ENCODE results near the gene AVL9. TPM values are rescaled to one million over a fixed set of nuclear protein-coding genes. Genes with fewer than 3 reads are reported as not detected.

AVL9 gene
- total and polyA plus RNA-seq, 2 donors (not counting 1 experiment from before 2014, with no cell fraction given) = 16.7 to 52.4 TPM

DNA sequence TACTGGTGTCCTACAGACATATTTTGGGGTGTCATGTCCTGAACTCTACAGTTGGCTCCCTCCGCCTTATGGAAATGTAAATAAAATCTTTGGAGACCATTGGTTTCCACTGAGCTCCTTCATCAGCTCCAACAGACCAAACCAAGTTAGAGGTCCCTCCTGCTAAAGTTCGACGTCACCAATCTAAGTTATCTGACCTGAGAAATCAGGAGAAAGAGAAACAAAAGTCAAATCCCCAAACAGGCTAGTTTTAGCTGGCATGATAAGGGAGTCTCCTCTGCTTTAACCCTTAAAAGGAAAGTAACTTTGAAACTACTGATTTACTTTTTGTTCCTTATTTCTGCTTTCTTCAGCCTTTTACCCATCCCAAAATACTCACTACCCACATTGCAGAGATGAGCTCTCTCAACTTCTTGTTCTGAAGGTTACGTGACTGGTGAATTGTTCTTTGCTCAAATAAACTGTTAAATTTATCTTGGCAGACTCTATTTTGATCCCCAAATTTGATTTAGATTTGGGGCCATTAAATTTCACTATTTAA lies 39.9 kb downstream of the AVL9 start:
- Histone ChIP-seq H3K27me3 (ENCODE audit: control insufficient read depth, insufficient read depth, low read length) (no peaks in the 10 kb centered on the region), H4K20me1 (ENCODE audit: control insufficient read depth, extremely low read depth, insufficient read depth, low read length) (no peaks in the 10 kb centered on the region), H2AFZ (ENCODE audit: low read length) (no peak overlapping the region), H3K27ac (ENCODE audit: insufficient read depth, low read length) (no peak overlapping the region), H3K9ac (ENCODE audit: insufficient read depth, low read length) (no peak overlapping the region), H3K4me2 (ENCODE audit: extremely low read depth, insufficient read depth, low read length) (no peak overlapping the region), H3K79me2 (ENCODE audit: control insufficient read depth, insufficient read depth, low read length) (peaks cover 20% of the 10 kb centered on the region), H3K9me3 (ENCODE audit: control insufficient read depth, insufficient read depth, low read depth, low read length) (no peaks in the 10 kb centered on the region), H3K36me3 (ENCODE audit: control insufficient read depth, insufficient read depth, low read length) (no peaks in the 10 kb centered on the region), H3K4me3 (replicated peaks in 1 of 4; ENCODE audit: control extremely low read depth in 1 of 4, insufficient read depth in 1 of 4, low read depth in 3 of 4, low read length in 4 of 4) (no peak overlapping the region), H3K4me1 (ENCODE audit: control insufficient read depth, extremely low read depth, insufficient read depth, low read length) (peaks cover 4% of the 10 kb centered on the region)
- TF ChIP-seq EZH2 (IDR thresholded peaks at IDR 0.05; ENCODE audit: low read length, missing control alignments) = no peak
- TF ChIP-seq, protein P1, sequence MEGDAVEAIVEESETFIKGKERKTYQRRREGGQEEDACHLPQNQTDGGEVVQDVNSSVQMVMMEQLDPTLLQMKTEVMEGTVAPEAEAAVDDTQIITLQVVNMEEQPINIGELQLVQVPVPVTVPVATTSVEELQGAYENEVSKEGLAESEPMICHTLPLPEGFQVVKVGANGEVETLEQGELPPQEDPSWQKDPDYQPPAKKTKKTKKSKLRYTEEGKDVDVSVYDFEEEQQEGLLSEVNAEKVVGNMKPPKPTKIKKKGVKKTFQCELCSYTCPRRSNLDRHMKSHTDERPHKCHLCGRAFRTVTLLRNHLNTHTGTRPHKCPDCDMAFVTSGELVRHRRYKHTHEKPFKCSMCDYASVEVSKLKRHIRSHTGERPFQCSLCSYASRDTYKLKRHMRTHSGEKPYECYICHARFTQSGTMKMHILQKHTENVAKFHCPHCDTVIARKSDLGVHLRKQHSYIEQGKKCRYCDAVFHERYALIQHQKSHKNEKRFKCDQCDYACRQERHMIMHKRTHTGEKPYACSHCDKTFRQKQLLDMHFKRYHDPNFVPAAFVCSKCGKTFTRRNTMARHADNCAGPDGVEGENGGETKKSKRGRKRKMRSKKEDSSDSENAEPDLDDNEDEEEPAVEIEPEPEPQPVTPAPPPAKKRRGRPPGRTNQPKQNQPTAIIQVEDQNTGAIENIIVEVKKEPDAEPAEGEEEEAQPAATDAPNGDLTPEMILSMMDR (conservative IDR thresholded peaks at IDR 0.05 in 1 of 2, IDR thresholded peaks at IDR 0.05 in 1 of 2; ENCODE audit: low read depth in 1 of 2, low read length in 2 of 2) = no peak
- no peak for DNase-seq (ENCODE audit: low read depth in 2 of 2)

GRCh38 chr7:32536016-32536415 lies 40.7 kb downstream of the AVL9 start:
- H3K36me3 ChIP-seq (ENCODE audit: control insufficient read depth, insufficient read depth, low read length) = no peaks in the 10 kb centered on the region
- no peak overlapping the region for H3K4me3 ChIP-seq (replicated peaks in 1 of 4; ENCODE audit: control extremely low read depth in 1 of 4, insufficient read depth in 1 of 4, low read depth in 3 of 4, low read length in 4 of 4)
- TF ChIP-seq, protein P1 (conservative IDR thresholded peaks at IDR 0.05 in 1 of 2, IDR thresholded peaks at IDR 0.05 in 1 of 2; ENCODE audit: low read depth in 1 of 2, low read length in 2 of 2) = no peak
- TF ChIP-seq EZH2 (IDR thresholded peaks at IDR 0.05; ENCODE audit: low read length, missing control alignments) = no peak
- no peak overlapping the region for H3K27ac ChIP-seq (ENCODE audit: insufficient read depth, low read length)
- H3K4me1 ChIP-seq (ENCODE audit: control insufficient read depth, extremely low read depth, insufficient read depth, low read length) = peaks cover 4% of the 10 kb centered on the region
- DNase-seq (ENCODE audit: low read depth in 2 of 2) = no peak
- H3K4me2 ChIP-seq (ENCODE audit: extremely low read depth, insufficient read depth, low read length) = no peak overlapping the region
- no peak overlapping the region for H2AFZ ChIP-seq (ENCODE audit: low read length)
- no peaks in the 10 kb centered on the region for H4K20me1 ChIP-seq (ENCODE audit: control insufficient read depth, extremely low read depth, insufficient read depth, low read length)
- H3K9ac ChIP-seq (ENCODE audit: insufficient read depth, low read length) = no peak overlapping the region
- H3K9me3 ChIP-seq (ENCODE audit: control insufficient read depth, insufficient read depth, low read depth, low read length) = no peaks in the 10 kb centered on the region
- peaks cover 21% of the 10 kb centered on the region for H3K79me2 ChIP-seq (ENCODE audit: control insufficient read depth, insufficient read depth, low read length)
- H3K27me3 ChIP-seq (ENCODE audit: control insufficient read depth, insufficient read depth, low read length) = no peaks in the 10 kb centered on the region

- Histone ChIP-seq H3K79me2 (ENCODE audit: control insufficient read depth, insufficient read depth, low read length) (peaks cover 18% of the 10 kb centered on the region), H3K9me3 (ENCODE audit: control insufficient read depth, insufficient read depth, low read depth, low read length) (no peaks in the 10 kb centered on the region), H2AFZ (ENCODE audit: low read length) (no peak overlapping the region), H3K27me3 (ENCODE audit: control insufficient read depth, insufficient read depth, low read length) (no peaks in the 10 kb centered on the region), H3K4me1 (ENCODE audit: control insufficient read depth, extremely low read depth, insufficient read depth, low read length) (peaks cover 4% of the 10 kb centered on the region), H3K4me3 (replicated peaks in 1 of 4; ENCODE audit: control extremely low read depth in 1 of 4, insufficient read depth in 1 of 4, low read depth in 3 of 4, low read length in 4 of 4) (no peak overlapping the region), H3K36me3 (ENCODE audit: control insufficient read depth, insufficient read depth, low read length) (no peaks in the 10 kb centered on the region), H4K20me1 (ENCODE audit: control insufficient read depth, extremely low read depth, insufficient read depth, low read length) (no peaks in the 10 kb centered on the region), H3K9ac (ENCODE audit: insufficient read depth, low read length) (no peak overlapping the region), H3K27ac (ENCODE audit: insufficient read depth, low read length) (no peak overlapping the region), H3K4me2 (ENCODE audit: extremely low read depth, insufficient read depth, low read length) (no peak overlapping the region)
- peak; percentile 74 to 80 for DNase-seq (ENCODE audit: low read depth in 2 of 2)
- TF ChIP-seq, protein P1 (conservative IDR thresholded peaks at IDR 0.05 in 1 of 2, IDR thresholded peaks at IDR 0.05 in 1 of 2; ENCODE audit: low read depth in 1 of 2, low read length in 2 of 2) = no peak
- TF ChIP-seq EZH2 (IDR thresholded peaks at IDR 0.05; ENCODE audit: low read length, missing control alignments) = no peak
Observed at GRCh38 chr7:32536585-32536984, 41.3 kb downstream of the AVL9 start.

Measured in fibroblast of lung (primary cell).